Liver (tissue), 9 donors: ENCODE results near the gene NKTR. TPM values are rescaled to one million over a fixed set of nuclear protein-coding genes. Genes with fewer than 3 reads are reported as not detected.

Experiments used
- DNase-seq: peaks from one replicate; pipeline ENCODE4 v3.0.0-alpha.2; 2017; ENCODE audit warnings: low spot score
- H3K27ac ChIP-seq, 2 donors: one replicate each; pipeline ENCODE4 v1.7.0; 2013; ENCODE audit warnings: inconsistent platforms in 2 of 2, low read length in 2 of 2, control low read depth in 1 of 2, low read depth in 1 of 2, mild to moderate bottlenecking in 1 of 2
- H3K27me3 ChIP-seq, 4 donors: one replicate each; pipeline versions ENCODE4 v1.6.1 to v1.7.0; 2013; ENCODE audit warnings: low read length in 3 of 4, inconsistent platforms in 1 of 4, mild to moderate bottlenecking in 1 of 4, moderate library complexity in 1 of 4; ENCODE audit not compliant: control insufficient read depth in 4 of 4, insufficient read depth in 4 of 4
- H3K36me3 ChIP-seq, 4 donors: one replicate each; pipeline versions ENCODE4 v1.6.1 to v1.7.0; 2013; ENCODE audit warnings: low read length in 3 of 4, mild to moderate bottlenecking in 3 of 4, low read depth in 1 of 4, moderate library complexity in 1 of 4; ENCODE audit not compliant: control insufficient read depth in 4 of 4, insufficient read depth in 3 of 4
- H3K4me1 ChIP-seq, 4 donors: one replicate each; pipeline versions ENCODE4 v1.6.1 to v1.7.0; 2013; ENCODE audit warnings: low read length in 3 of 4, mild to moderate bottlenecking in 3 of 4, moderate library complexity in 1 of 4; ENCODE audit not compliant: control insufficient read depth in 4 of 4, insufficient read depth in 4 of 4
- H3K4me3 ChIP-seq, 3 donors: one replicate each; pipeline versions ENCODE4 v1.6.1 to v1.7.0; 2013; ENCODE audit warnings: low read length in 3 of 3, control low read depth in 1 of 3, low read depth in 1 of 3, mild to moderate bottlenecking in 1 of 3
- H3K9ac ChIP-seq, 2 donors: one replicate each; pipeline ENCODE4 v1.7.0; 2013; ENCODE audit warnings: low read length in 2 of 2, mild to moderate bottlenecking in 2 of 2, moderate library complexity in 2 of 2, control low read depth in 1 of 2, low read depth in 1 of 2
- H3K9me3 ChIP-seq, 4 donors: one replicate each; pipeline versions ENCODE4 v1.6.1 to v1.7.0; 2013; ENCODE audit warnings: low read length in 3 of 4; ENCODE audit not compliant: control insufficient read depth in 4 of 4
- EGR1 ChIP-seq, 2 donors: IDR thresholded peaks; 2 replicates each; pipeline ENCODE4 v1.6.1; 2016 to 2018; ENCODE audit warnings: antibody characterized with exemption in 2 of 2, low read depth in 2 of 2
- FOXA1 ChIP-seq: IDR thresholded peaks from 2 replicates; pipeline ENCODE4 v1.6.1; 2016; ENCODE audit warnings: antibody characterized with exemption
- GABPA ChIP-seq, 2 donors: IDR thresholded peaks in 1 of 2; conservative IDR thresholded peaks in 1 of 2; 2 replicates each; pipeline ENCODE4 v1.6.1; 2016; ENCODE audit warnings: antibody characterized with exemption in 2 of 2, mild to moderate bottlenecking in 1 of 2, moderate library complexity in 1 of 2
- HNF4A ChIP-seq, 2 donors: conservative IDR thresholded peaks; 2 replicates each; pipeline ENCODE4 v1.6.1; 2016; ENCODE audit warnings: antibody characterized with exemption in 2 of 2, mild to moderate bottlenecking in 2 of 2
- JUND ChIP-seq, 2 donors: IDR thresholded peaks; 2 replicates each; pipeline ENCODE4 v1.6.1; 2016; ENCODE audit warnings: antibody characterized with exemption in 2 of 2
- RAD21 ChIP-seq, 2 donors: IDR thresholded peaks; 2 replicates each; pipeline ENCODE4 v1.6.1; 2016; ENCODE audit warnings: antibody characterized with exemption in 2 of 2, mild to moderate bottlenecking in 2 of 2
- RXRA ChIP-seq, 2 donors: IDR thresholded peaks; 2 replicates each; pipeline ENCODE4 v1.6.1; 2017 to 2018; ENCODE audit warnings: antibody characterized with exemption in 2 of 2, mild to moderate bottlenecking in 1 of 2
- TAF1 ChIP-seq: conservative IDR thresholded peaks from 2 replicates; pipeline ENCODE4 v1.6.1; 2016; ENCODE audit warnings: antibody characterized with exemption, mild to moderate bottlenecking
- YY1 ChIP-seq: IDR thresholded peaks from 2 replicates; pipeline ENCODE4 v1.6.1; 2016; ENCODE audit warnings: antibody characterized with exemption, mild to moderate bottlenecking
- WGBS: extraction: QIAGEN DNeasy Blood & Tissue Kit; methylation state at CpG from one replicate; pipeline ENCODE4 v1.1.7; 2013; 5-methylcytosine and 5-hydroxymethylcytosine counted together
- polyA plus RNA-seq, 2 donors: library from polyadenylated mRNA; stranded (reverse) in 1 of 2; unstranded in 1 of 2; fragments of 200-250 nt in 1 of 2; fragments of >200 nt in 1 of 2; fragmentation: Nextera tagmentation in 1 of 2; extraction: Ambion mirVana in 1 of 2; gene quantifications; one replicate each; pipeline versions ENCODE4 v1.2.1 to v1.2.3, GENCODE V29; 2013 to 2015
- total RNA-seq, 2 donors: library from RNA; depleted of rRNA; stranded (reverse); fragments of >200 nt; gene quantifications; one replicate each; pipeline ENCODE4 v1.2.3, GENCODE V29; 2014
- TF ChIP-seq, protein P1 (sequence below): IDR thresholded peaks from 2 replicates; pipeline ENCODE4 v1.6.1; 2016; ENCODE audit warnings: antibody characterized with exemption
- TF ChIP-seq, protein P2 (sequence below): IDR thresholded peaks from 2 replicates; pipeline ENCODE4 v1.6.1; 2016; ENCODE audit warnings: antibody characterized with exemption
- TF ChIP-seq, protein P3 (sequence below): fragments of 150-350 bp; IDR thresholded peaks from 2 replicates; pipeline ENCODE4 v1.5.1; 2017; ENCODE audit warnings: improper control_type of control experiment, low read depth, low read length; ENCODE audit not compliant: missing input control
- donor health status: healthy.
- donor health status: healthy.
- donor health status: healthy.
- donor health status: healthy.
- donor health status: healthy.

Gene NKTR
- total and polyA plus RNA-seq, 4 donors: 5.8 to 75.5 (median 28.1) TPM

DNA sequence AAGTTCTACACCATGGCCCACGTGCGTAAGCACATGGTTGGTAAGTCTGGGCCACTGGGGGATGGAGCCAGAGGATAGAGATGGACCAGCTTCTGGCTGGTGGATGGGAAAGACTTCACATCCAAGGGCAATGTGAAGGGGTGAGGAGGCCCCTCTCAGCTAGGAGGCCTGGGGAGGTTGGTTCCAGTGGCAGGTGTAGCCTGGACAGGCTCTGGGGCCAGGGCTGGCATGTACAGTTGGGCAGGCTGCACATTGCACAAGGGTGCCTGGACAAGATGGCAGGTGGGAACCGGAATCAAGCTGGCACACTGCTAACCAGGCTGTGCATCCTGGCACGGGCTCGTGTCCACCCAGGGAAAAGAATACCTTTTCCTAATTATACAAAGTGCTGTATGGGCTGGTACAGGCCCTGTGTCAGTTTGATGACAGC is 61.1 kb downstream of the NKTR start:
- WGBS: 98% methylated on average over 5 of the region's 5 CpGs
- Histone ChIP-seq H3K36me3 (peaks cover 0 to 4% (median 1%) of the 10 kb centered on the region in 4 donors), H3K27me3 (no peaks in the 10 kb centered on the region), H3K9ac (no peak overlapping the region), H3K27ac (no peak overlapping the region), H3K4me3 (no peak overlapping the region), H3K9me3 (no peaks in the 10 kb centered on the region), H3K4me1 (no peaks in the 10 kb centered on the region)
- peak; percentile 32 for DNase-seq
- no peak for TF ChIP-seq GABPA (IDR thresholded peaks at IDR 0.05 in 1 of 2, conservative IDR thresholded peaks at IDR 0.05 in 1 of 2)
- TF ChIP-seq, protein P1, sequence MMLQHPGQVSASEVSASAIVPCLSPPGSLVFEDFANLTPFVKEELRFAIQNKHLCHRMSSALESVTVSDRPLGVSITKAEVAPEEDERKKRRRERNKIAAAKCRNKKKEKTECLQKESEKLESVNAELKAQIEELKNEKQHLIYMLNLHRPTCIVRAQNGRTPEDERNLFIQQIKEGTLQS: no peak

DNA sequence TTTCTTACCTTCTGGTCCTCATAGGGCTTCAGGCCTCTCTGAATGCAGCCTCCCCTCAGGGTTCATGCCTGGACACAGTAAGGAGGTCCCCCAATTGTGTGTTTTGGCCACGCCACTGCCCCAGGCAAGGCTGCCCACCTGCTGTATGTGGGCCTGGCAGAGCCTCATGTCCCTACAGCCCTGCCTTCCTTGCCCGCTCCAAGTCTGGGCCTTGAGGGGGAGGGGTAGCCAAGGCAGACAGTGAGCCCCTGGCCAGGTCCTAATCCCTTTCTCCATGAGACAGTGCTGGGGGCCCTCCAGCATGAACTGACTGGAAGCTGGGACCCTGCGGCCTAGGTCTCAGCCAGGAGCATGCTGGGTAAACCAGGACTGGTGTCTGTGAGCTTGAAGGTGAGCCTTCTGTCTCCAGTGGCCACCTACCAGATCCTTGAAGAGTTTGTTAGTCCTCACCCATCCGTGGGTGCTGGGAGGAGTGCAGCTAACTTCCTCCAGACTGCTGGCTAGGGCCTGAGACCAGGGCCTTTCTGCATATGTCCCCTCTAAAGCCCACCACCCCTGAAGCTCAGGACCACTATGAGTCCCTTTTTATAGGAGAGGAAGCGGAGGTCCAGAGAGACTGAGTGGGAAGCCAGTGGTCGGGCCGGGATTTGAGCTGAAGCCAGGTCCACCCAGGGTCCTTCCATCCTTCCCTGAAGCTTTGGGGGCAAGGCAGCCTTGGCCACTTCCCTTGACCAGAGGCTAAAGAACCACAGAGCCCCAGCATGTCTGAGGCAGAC is 61.7 kb downstream of the NKTR start:
- no peak overlapping the region for H3K4me3 ChIP-seq
- H3K9ac ChIP-seq: no peak overlapping the region
- 93% methylated on average over 7 of the region's 7 CpGs for WGBS
- DNase-seq: no peak
- TF ChIP-seq RAD21 (IDR thresholded peaks at IDR 0.05) (no peak), HNF4A (conservative IDR thresholded peaks at IDR 0.05) (no peak), RXRA (IDR thresholded peaks at IDR 0.05) (no peak), EGR1 (IDR thresholded peaks at IDR 0.05; ENCODE audit: low read depth in 2 of 2) (no peak), YY1 (no peak), JUND (IDR thresholded peaks at IDR 0.05) (no peak), TAF1 (no peak), FOXA1 (no peak)
- TF ChIP-seq, protein P1: no peak
- TF ChIP-seq, protein P2, sequence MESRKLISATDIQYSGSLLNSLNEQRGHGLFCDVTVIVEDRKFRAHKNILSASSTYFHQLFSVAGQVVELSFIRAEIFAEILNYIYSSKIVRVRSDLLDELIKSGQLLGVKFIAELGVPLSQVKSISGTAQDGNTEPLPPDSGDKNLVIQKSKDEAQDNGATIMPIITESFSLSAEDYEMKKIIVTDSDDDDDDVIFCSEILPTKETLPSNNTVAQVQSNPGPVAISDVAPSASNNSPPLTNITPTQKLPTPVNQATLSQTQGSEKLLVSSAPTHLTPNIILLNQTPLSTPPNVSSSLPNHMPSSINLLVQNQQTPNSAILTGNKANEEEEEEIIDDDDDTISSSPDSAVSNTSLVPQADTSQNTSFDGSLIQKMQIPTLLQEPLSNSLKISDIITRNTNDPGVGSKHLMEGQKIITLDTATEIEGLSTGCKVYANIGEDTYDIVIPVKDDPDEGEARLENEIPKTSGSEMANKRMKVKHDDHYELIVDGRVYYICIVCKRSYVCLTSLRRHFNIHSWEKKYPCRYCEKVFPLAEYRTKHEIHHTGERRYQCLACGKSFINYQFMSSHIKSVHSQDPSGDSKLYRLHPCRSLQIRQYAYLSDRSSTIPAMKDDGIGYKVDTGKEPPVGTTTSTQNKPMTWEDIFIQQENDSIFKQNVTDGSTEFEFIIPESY: no peak
- TF ChIP-seq, protein P3, sequence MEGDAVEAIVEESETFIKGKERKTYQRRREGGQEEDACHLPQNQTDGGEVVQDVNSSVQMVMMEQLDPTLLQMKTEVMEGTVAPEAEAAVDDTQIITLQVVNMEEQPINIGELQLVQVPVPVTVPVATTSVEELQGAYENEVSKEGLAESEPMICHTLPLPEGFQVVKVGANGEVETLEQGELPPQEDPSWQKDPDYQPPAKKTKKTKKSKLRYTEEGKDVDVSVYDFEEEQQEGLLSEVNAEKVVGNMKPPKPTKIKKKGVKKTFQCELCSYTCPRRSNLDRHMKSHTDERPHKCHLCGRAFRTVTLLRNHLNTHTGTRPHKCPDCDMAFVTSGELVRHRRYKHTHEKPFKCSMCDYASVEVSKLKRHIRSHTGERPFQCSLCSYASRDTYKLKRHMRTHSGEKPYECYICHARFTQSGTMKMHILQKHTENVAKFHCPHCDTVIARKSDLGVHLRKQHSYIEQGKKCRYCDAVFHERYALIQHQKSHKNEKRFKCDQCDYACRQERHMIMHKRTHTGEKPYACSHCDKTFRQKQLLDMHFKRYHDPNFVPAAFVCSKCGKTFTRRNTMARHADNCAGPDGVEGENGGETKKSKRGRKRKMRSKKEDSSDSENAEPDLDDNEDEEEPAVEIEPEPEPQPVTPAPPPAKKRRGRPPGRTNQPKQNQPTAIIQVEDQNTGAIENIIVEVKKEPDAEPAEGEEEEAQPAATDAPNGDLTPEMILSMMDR: no peak
- H3K27ac ChIP-seq: no peak overlapping the region
- no peaks in the 10 kb centered on the region for H3K27me3 ChIP-seq
- H3K9me3 ChIP-seq: no peaks in the 10 kb centered on the region
- peaks cover 0 to 4% (median 1%) of the 10 kb centered on the region in 4 donors for H3K36me3 ChIP-seq
- no peaks in the 10 kb centered on the region for H3K4me1 ChIP-seq
